Measurements from ENCODE around the gene PDE1C.

Gene PDE1C

GRCh38 chr7:31991406-31991805 lies 78.8 kb downstream of the PDE1C start:
- DNase-seq (ENCODE audit: low spot score) = no peak

- DNase-seq (ENCODE audit: low spot score) = no peak
Observed at GRCh38 chr7:31986878-31987518, 83.2 kb downstream of the PDE1C start.

GRCh38 chr7:31982962-31983361 lies 87.2 kb downstream of the PDE1C start:
- no peak for DNase-seq (ENCODE audit: low spot score)

GRCh38 chr7:31981874-31982390 lies 88.3 kb downstream of the PDE1C start:
- no peak for DNase-seq (ENCODE audit: low spot score)

- DNase-seq (ENCODE audit: low spot score) = no peak
Observed at GRCh38 chr7:31979690-31980330, 90.4 kb downstream of the PDE1C start.

- DNase-seq (ENCODE audit: low spot score) = no peak
Observed at GRCh38 chr7:31975546-31975945, 94.7 kb downstream of the PDE1C start.

- DNase-seq (ENCODE audit: low spot score) = no peak
Observed at GRCh38 chr7:31974351-31974750, 95.9 kb downstream of the PDE1C start.

GRCh38 chr7:31971049-31971667 lies 99.0 kb downstream of the PDE1C start:
- DNase-seq (ENCODE audit: low spot score) = no peak

GRCh38 chr7:31970501-31970900 lies 99.7 kb downstream of the PDE1C start:
- DNase-seq (ENCODE audit: low spot score) = no peak

- DNase-seq (ENCODE audit: low spot score) = no peak
Observed at GRCh38 chr7:31963569-31964175, 106.5 kb downstream of the PDE1C start.

GRCh38 chr7:31962246-31962645 lies 108.0 kb downstream of the PDE1C start:
- DNase-seq (ENCODE audit: low spot score) = no peak

- DNase-seq (ENCODE audit: low spot score) = no peak
Observed at GRCh38 chr7:31958226-31958625, 112.0 kb downstream of the PDE1C start.

GRCh38 chr7:31957756-31958155 lies 112.5 kb downstream of the PDE1C start:
- DNase-seq (ENCODE audit: low spot score) = no peak

- DNase-seq (ENCODE audit: low spot score) = peak; percentile 19
Observed at GRCh38 chr7:31957090-31957720, 113.0 kb downstream of the PDE1C start.

GRCh38 chr7:31955641-31956040 lies 114.6 kb downstream of the PDE1C start:
- DNase-seq (ENCODE audit: low spot score) = no peak

GRCh38 chr7:31955021-31955420 lies 115.2 kb downstream of the PDE1C start:
- no peak for DNase-seq (ENCODE audit: low spot score)

- no peak for DNase-seq (ENCODE audit: low spot score)
Observed at GRCh38 chr7:31954500-31954899, 115.7 kb downstream of the PDE1C start.

- DNase-seq (ENCODE audit: low spot score) = no peak
Observed at GRCh38 chr7:31953432-31953831, 116.8 kb downstream of the PDE1C start.

- DNase-seq (ENCODE audit: low spot score) = no peak
Observed at GRCh38 chr7:31950091-31950755, 120.0 kb downstream of the PDE1C start.

- DNase-seq (ENCODE audit: low spot score) = no peak
Observed at GRCh38 chr7:31948029-31948428, 122.2 kb downstream of the PDE1C start.

- no peak for DNase-seq (ENCODE audit: low spot score)
Observed at GRCh38 chr7:31940167-31940566, 130.0 kb downstream of the PDE1C start.

- no peak for DNase-seq (ENCODE audit: low spot score)
Observed at GRCh38 chr7:31939076-31939475, 131.1 kb downstream of the PDE1C start.

Measured in globus pallidus (tissue), 1 donor.